ENCODE measurements around the gene DUS2.

Gene DUS2

DNA sequence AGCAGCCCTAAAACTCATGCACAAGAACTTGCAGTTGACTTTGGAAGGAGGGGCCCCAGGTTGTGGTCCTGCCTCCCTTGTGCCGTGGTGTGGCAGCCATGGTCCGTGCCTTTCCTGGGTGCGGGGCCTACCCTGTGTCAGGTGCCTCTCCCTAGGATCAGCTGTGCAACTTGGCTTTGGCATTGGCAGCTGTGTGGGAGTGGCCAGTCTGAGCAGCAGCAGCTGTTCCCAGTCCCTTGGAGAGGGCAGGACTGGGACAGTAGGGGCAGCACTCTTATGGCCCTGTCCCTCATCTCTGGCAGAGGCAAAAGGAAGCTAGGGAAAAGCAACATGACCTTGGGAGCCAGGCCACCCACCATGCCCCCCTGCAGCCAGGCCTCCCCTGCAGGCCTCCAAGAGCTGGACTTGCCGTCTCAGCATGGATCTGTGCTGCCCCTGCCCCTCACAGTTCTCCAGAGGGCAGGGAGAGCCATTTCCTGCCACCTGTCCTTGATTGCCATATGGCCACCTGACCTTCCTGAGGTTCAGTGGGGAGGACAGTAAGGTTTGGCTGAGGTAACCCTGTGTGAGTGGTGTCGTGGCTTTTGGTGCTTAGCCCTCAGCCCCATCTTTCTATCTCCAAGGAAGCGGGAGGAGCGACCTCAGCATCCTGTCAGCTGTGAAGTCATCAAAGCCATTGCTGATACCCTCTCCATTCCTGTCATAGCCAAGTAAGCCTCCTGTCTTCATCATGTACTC is 46.6 kb downstream of the DUS2 start:
- H3K27me3 ChIP-seq (replicated peaks), result no peaks in the 10 kb centered on the region
- no peak for DNase-seq
- H3K36me3 ChIP-seq (replicated peaks), result peaks cover 18% of the 10 kb centered on the region
- TF ChIP-seq, protein P1, sequence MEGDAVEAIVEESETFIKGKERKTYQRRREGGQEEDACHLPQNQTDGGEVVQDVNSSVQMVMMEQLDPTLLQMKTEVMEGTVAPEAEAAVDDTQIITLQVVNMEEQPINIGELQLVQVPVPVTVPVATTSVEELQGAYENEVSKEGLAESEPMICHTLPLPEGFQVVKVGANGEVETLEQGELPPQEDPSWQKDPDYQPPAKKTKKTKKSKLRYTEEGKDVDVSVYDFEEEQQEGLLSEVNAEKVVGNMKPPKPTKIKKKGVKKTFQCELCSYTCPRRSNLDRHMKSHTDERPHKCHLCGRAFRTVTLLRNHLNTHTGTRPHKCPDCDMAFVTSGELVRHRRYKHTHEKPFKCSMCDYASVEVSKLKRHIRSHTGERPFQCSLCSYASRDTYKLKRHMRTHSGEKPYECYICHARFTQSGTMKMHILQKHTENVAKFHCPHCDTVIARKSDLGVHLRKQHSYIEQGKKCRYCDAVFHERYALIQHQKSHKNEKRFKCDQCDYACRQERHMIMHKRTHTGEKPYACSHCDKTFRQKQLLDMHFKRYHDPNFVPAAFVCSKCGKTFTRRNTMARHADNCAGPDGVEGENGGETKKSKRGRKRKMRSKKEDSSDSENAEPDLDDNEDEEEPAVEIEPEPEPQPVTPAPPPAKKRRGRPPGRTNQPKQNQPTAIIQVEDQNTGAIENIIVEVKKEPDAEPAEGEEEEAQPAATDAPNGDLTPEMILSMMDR (IDR thresholded peaks at IDR 0.05; ENCODE audit: low read depth, low read length, missing control alignments), result no peak
- in situ Hi-C loops (cut with HindIII; ENCODE audit: low pct_ligation_motif_present, low sequenced_read_pairs), result no loop called here
- H3K4me3 ChIP-seq (ENCODE audit: low read depth, low read length), result no peak overlapping the region
- no peak overlapping the region for H3K27ac ChIP-seq

DNA sequence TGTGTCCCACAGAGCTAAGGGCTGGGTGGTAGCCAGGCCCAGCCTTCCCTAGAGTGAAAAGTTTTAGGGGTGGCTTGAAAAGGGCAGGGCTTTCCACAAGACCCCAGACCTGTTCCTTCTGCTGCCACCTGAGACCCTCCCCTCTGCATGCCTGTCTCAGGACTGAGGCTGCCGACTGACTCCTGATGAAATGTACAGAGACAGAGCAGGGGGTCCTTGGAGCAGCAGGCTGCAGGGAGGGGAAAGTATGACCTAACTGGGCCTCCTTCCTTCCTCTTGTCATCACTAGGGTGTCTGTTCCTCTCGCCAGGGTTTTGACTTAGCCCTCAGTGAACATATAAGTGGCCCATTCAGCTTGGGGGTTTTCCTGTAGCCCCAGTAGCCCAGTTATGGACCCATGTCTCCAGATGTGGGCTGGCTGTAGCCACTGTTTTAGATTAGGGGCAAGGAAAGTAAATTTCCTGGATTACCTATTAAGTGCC is 47.2 kb downstream of the DUS2 start:
- in situ Hi-C loops (cut with HindIII; ENCODE audit: low pct_ligation_motif_present, low sequenced_read_pairs), result no loop called here
- no peak for DNase-seq
- peaks cover 24% of the 10 kb centered on the region for H3K36me3 ChIP-seq (replicated peaks)
- no peaks in the 10 kb centered on the region for H3K27me3 ChIP-seq (replicated peaks)
- no peak overlapping the region for H3K27ac ChIP-seq
- TF ChIP-seq, protein P1 (IDR thresholded peaks at IDR 0.05; ENCODE audit: low read depth, low read length, missing control alignments), result no peak
- no peak overlapping the region for H3K4me3 ChIP-seq (ENCODE audit: low read depth, low read length)

DNA sequence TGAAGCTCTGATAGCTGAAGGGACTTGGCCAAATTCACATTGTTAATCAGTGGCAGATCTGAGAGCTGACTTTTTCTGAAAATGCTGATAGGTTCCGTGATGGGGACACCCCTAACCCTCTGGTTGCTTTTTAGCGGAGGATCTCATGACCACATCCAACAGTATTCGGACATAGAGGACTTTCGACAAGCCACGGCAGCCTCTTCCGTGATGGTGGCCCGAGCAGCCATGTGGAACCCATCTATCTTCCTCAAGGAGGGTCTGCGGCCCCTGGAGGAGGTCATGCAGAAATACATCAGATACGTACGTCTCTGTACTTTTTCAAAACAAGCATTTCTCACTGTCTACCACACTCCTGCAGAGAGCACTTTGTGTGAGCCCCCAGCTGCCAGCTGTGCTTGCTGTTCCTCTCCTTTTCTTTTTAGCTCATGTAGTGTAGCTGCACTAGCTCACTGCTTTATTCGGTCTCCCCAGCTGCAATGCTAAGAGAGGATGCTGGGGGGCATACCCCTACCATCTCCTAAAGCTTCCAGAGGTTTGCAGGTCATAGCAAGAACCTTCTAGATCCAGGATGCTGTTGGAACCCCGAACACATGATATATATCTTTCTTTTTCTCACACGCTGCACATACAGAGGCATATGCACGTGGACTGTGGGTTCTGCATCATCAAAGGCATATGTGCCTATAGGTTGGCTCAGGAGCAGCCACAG is 47.9 kb downstream of the DUS2 start:
- no peak for DNase-seq
- peaks cover 28% of the 10 kb centered on the region for H3K36me3 ChIP-seq (replicated peaks)
- no peak overlapping the region for H3K27ac ChIP-seq
- H3K27me3 ChIP-seq (replicated peaks), result no peaks in the 10 kb centered on the region
- in situ Hi-C loops (cut with HindIII; ENCODE audit: low pct_ligation_motif_present, low sequenced_read_pairs), result no loop called here
- H3K4me3 ChIP-seq (ENCODE audit: low read depth, low read length), result no peak overlapping the region
- TF ChIP-seq, protein P1 (IDR thresholded peaks at IDR 0.05; ENCODE audit: low read depth, low read length, missing control alignments), result no peak

DNA sequence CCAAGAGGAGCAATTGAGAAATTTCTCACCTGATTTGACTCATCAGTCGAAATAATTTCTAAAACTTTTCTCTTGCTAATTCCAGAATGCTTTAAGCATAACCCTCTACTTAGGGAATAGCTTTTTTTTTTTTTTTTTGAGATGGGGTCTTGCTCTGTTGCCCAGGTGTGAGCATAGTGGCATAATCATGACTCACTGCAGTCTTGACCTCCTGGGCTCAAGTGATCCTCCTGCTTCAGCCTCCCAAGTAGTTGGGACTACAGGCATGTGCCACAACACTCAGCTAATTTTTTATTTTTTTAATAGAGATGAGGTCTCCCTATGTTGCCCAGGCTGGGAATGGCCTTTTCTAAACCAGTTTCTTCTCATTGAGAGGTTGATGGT is 48.4 kb downstream of the DUS2 start:
- H3K27ac ChIP-seq, result no peak overlapping the region
- H3K27me3 ChIP-seq (replicated peaks), result no peaks in the 10 kb centered on the region
- H3K36me3 ChIP-seq (replicated peaks), result peaks cover 29% of the 10 kb centered on the region

DNA sequence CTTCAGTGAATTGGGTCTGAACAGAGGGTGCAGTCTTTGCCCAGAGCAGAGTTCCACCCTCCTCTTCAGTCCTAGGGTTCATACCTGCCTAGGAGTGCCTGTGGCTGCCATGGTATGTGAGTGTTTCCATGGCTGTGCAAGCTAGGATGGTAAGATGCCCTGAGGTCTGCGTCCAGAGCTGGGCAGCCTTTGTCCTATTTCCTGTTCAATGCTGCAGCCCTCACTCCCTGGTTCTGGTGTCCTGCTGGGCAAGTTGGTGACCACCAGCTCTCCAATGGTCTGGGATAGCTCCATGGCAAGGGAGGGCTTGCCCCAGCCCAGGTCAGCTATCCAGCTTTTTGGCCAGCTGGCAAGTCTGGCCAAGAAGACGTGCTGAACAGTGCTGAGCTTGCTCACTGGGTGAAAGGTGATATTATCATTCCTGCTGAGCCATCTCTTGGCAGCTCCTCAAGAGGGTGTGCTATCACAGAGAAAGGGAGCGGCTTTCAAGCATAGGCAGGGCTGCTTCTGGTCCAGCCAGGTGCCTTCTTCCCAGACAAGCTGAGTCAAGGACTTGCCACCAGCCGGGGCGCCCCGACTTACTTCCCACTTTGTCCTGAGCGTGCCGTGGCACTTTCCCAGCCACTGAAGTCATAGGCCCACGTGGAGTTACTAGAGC is 49.1 kb downstream of the DUS2 start:
- H3K27me3 ChIP-seq (replicated peaks), result no peaks in the 10 kb centered on the region
- TF ChIP-seq, protein P1 (IDR thresholded peaks at IDR 0.05; ENCODE audit: low read depth, low read length, missing control alignments), result no peak
- no peak overlapping the region for H3K4me3 ChIP-seq (ENCODE audit: low read depth, low read length)
- H3K27ac ChIP-seq, result no peak overlapping the region
- peaks cover 31% of the 10 kb centered on the region for H3K36me3 ChIP-seq (replicated peaks)
- DNase-seq, result peak; percentile 55
- in situ Hi-C loops (cut with HindIII; ENCODE audit: low pct_ligation_motif_present, low sequenced_read_pairs), result no loop called here

More for the DNA sequence above, 48.4 kb downstream of the DUS2 start:
- H3K4me3 ChIP-seq (ENCODE audit: low read depth, low read length), result no peak overlapping the region
- in situ Hi-C loops (cut with HindIII; ENCODE audit: low pct_ligation_motif_present, low sequenced_read_pairs), result no loop called here
- TF ChIP-seq, protein P1 (IDR thresholded peaks at IDR 0.05; ENCODE audit: low read depth, low read length, missing control alignments), result no peak
- no peak for DNase-seq

All from brain microvascular endothelial cell (primary cell).